Fibroblast of skin of left biceps (primary cell): ENCODE measurements around the gene DHRS7B.
"Not testable (repeated sequence)": the region's sequence is repeated elsewhere in the genome, so short reads cannot be mapped to it uniquely, and the experiment has no call there.

Experiments used
- DNase-seq, 2 experiments: peaks; one replicate each; pipeline ENCODE4 v3.0.0-alpha.2; 2013; ENCODE audit warnings: low read depth in 2 of 2

The DHRS7B gene, protein sequence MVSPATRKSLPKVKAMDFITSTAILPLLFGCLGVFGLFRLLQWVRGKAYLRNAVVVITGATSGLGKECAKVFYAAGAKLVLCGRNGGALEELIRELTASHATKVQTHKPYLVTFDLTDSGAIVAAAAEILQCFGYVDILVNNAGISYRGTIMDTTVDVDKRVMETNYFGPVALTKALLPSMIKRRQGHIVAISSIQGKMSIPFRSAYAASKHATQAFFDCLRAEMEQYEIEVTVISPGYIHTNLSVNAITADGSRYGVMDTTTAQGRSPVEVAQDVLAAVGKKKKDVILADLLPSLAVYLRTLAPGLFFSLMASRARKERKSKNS

DNA sequence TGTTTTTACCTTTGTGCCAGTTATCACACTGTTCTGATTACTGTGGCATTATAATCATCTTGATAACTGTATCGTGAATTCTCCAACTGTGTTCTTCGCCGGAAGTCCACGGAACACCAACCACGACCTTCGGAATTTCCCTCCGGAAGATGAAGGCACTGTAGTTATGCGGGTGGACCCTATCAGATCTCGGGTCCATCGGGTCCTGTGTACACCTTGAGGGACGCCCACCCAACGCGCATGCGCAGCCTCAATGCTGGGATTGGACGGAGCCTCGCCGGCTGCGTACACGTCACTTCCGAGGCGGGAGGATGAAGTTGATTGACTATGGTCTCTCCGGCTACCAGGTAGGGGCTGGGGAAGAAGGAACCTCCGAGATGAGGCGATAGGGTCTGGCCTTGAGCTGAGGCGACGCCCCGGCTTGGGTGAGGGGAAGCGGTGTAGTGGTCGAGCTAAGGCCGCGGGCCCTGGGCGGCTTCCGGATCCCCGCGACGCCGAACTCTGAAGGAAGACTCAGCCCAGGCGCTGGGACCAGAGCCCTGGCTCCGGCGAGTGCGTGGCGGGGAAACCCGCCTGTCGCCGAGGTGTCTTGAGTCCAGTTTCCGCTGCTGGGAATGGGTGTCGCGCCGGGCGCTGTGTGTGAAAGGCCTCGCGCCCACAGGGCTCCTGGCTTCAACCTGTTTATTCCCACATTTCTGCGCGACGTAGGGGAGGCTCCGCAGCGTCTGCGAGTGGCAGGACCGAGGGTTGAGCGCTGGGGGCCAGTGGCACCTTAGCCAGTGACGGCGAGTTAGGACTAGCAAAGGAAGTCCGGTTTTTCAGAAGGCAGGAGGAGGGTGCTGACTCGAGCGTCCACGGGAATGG is at the start of gene DHRS7B:
DHRS7B (plus strand) TSS at position 320 of the 864 bp plus-strand sequence; CDS start at position 328, 8 bp downstream.
- peak; percentile 59 to 65 for DNase-seq

DNA sequence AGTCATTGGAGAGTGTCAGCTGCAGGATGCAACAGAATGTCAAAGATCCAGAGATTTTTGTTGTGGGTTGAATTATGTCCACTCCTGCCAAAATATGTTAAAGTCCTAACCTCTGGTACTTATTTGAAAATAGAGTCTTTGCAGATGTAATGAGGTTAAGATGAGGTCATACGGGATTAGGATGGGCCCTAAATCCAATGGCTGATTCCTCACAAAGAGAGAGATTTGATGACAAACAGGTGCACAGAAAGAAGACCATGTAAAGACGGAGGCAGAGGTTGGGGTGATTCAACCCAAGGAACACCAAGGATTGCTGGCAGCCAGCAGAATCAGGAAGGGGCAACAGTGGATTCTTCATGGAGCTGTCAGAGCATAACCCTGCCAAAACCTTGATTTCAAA is 49.5 kb upstream of the DHRS7B start:
- no peak for DNase-seq

DNA sequence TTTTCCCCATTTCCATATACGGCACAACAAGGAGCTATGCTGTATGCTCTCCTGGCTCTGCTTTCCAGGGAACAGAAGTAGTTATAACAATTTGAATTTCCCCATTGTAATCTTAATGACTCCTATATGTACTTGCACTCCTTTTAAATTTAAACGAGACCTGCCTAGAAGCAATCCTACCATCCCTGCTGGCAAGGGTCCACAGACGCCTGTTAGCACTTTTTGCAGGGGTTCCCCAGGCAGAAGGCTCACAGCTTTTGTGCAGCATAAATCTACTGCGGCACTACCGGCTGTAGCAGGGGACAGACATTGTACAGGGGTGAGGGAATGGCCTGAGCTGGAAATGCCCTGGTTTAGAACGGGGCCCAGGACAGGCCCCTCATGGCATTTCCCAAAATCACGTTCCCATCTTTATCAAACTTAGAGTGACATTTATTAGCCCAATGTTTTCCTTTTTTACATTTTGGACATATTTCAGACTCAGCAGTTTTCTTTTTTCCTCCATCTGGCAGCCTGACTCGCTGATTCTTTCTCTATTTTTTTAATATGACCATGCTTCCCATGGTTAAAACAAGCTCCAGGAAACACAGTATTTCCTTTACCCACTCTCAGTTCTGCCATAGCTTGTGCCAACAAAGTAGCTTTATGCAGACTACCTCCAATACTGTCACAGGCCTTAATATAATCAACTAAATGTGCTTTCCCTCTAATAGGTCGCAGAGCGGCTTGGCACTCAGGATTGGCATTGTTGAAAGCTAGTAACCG is 48.6 kb upstream of the DHRS7B start:
- DNase-seq: no peak

DNA sequence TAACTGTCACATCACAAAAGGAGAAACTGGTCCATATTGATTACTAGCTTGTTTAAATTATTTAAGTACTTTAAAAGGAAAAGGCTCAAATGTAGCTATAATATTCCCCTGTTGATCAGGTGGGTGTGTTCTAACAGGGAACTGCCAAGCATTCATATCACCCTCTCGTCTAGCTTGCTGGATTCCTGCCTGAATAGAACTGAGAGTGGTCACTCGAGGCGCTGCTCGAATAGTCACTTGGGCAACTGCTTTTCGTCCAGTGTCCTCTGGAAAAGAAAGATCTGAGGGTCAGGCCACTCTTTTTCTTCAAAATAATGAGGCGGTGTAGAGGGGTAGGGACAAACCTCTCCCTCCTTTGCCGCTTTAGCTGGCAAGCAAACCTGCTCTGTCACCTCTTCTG is 47.6 kb upstream of the DHRS7B start:
- no peak for DNase-seq

DNA sequence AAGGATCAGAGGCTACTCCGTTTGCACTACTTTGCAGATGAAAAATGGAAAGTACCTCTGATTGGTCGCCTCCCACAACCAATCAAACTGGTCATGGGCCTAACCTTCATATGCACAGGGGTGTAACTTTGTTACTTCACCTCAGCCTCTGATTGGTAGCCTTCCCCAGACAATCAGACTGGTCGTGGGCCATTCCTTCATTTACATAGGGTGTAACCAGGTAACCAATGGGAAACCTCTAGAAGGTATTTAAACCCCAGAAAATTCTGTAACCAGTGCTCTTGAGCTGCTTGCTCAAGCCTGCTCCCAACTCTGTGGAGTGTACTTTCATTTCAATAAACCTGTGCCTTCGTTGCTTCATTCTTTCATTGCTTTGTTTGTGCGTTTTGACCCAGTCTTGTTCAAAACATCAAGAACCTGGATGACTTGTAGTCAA is 44.7 kb upstream of the DHRS7B start:
- no peak for DNase-seq

DNA sequence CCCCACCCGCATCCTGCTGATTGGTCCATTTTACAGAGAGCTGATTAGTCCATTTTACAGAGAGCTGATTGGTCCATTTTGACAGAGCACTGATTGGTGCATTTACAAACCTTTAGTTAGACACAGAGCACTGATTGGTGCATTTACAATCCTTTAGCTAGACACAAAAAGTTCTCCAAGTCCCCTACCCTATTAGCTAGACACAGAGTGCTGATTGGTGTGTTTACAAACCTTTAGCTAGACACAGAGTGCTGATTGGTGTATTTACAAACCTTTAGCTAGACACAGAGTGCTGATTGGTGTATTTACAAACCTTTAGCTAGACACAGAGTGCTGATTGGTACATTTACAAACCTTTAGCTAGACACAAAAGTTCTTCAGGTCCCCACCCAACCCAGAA is 41.5 kb upstream of the DHRS7B start:
- DNase-seq: not testable (repeated sequence)

DNA sequence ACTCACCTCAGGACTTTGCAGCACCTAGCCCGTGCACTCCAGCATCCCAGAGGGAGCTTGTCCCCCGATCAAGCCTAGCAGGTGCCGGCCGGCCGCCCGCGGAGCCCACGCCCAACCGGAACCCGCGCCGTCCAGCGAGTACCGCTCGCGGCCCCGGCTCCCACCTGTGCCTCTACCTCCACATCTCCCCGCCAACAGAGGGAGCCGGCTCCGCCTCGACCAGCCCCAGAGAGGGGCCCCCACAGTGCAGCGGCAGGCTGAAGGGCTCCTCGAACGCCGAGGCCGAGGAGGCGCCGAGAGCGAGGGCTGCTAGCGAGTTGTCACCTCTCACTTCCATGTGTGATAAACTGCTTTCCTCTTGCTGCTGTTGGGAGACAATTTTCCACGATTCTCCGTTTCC is 41.1 kb upstream of the DHRS7B start:
- DNase-seq: no peak

DNA sequence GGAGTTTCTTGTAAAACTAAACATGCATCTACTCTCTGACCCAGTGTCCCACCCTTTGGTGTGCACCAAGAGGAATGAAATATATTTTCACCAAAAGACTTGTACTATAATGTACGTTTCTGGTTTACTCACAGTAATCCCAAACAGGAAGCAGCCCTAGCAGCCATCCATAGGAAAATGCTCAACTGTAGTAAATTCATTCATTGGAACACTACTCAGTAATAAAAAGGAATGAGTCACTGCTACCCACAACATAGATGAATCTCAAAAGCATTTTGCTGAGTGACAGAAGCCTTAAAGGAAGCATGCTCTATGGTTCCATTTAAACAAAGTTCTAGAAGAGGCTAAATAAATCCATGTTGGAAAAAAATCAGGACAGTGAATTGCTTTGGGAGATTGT is 37.6 kb upstream of the DHRS7B start:
- DNase-seq: no peak

DNA sequence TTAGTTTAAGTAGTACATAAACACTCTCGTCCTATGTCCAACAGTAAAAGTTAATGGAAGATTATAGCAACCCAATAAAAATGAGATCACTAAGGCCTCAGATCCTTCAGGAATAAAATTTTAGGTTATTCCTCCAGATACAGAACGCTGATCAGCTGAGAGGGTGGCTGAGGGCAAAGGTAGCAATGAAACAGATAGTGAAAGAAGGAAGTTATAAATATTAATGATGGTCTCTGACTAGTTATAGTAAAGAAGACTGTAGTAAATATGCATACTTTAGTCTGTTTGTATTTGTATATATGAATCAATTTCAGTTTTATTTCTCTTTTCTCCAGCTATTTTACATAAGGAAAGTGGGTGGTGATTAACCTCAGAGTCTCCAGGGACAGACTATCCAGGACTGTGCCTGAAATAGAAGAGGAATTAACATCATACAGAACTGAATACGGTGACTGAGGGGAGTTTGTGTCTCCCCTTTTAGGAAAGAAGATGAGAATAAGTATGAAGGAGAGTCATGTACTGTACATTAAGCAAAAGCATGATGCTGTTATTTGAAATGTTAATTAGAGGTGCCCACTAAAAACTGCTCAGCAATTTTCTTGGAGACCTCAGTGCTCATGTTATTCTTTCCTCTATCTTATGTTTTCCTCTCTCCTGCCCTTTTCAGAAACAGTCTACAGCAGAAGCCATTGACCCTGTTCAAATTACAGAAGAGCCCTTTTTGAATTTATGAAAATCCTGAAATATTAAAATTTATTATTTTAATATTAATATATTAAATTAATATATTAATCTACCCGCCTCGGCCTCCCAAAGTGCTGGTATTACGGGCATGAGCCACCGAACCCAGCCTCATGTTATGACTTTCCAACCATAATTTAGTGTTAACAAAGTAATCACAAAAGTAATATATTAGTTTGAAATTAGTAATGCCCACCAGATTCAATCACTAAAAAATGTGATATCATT is 36.5 kb upstream of the DHRS7B start:
- no peak for DNase-seq

DNA sequence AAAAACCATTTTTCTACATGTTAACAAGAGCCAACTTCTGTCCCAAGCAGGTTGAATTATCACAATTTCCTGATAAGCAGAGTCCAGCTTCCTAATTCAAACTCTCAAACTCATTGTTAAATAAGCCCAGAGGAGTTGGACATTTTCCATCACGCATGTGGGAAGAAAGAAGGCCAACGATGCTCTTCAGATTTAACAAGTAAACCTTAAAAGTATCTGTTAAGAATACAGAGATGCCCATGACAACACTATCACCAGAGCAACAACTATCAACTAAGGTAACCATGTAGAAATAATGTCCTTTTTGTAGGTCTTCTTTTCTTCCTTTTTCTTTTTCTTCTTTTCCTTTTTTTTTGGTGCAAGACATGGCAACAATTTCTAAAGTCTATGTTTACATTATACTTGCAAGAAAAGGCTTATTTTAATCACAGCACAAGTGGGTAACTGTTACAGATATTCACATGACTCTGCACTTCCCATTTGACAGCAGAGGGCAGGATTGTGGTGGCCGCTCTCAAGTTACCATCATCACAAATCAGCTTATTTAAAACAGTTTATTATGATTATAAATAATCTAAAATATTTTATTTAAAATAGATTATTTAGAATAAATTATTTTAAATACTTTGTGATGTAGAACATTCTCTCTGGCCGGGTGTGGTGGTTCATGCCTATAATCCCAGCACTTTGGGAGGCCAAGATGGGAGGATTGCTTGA is 35.7 kb upstream of the DHRS7B start:
- DNase-seq: no peak

DNA sequence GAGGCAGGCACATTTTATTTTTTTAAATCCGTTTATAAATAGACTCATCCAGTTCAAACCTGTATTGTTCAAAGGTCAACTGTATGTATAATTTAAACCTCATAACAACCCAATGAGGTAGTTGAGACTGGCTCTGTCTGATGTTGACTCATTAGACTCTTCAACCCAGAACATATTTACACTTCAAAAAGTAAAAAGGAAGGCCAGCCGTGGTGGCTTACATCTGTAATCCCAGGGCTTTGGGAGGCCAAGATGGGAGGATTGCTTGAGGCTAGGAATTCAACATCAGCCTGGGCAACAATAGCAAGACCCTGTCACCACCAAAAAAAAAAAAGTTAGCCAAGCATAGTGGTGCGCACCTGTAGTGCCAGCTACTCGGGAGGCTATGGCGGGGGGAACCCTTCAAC is 32.5 kb upstream of the DHRS7B start:
- DNase-seq: no peak

DNA sequence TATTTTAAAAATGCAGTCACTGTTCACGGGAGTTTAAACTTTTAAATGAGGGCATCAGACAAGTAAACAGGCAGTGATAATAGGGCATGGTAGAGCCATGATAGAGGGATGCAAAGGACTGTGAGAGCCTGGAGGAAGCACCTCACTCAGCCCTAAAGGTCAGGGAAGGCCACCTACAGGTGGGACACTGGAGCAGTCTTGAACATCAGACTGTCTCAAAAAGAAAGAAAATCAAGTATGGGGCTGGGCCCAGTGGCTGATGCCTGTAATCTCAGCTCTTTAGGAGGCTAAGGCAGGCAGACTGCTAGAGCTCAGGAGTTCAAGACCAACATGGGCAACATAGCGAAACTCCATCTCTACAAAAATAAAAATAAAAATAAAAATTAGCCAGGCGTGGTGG is 31.0 kb upstream of the DHRS7B start:
- no peak for DNase-seq

DNA sequence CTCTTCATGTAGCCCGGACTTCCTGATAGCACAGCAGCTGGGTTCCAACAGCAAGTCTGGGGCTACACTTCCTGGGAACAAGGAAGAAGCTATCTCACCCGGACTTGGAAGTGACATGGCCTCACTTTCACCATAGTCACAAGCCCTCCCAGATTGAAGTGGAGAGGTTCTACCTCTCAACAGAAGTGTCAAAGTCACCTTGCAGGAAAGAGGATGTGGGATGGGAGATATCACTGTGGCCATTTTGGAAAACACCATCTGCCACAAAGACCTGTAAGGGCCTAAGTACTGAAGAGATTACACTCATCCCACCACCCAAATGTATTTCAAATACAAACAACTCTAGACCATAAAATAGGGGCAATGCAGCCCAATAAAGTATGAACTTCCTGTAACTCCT is 29.9 kb upstream of the DHRS7B start:
- no peak for DNase-seq

DNA sequence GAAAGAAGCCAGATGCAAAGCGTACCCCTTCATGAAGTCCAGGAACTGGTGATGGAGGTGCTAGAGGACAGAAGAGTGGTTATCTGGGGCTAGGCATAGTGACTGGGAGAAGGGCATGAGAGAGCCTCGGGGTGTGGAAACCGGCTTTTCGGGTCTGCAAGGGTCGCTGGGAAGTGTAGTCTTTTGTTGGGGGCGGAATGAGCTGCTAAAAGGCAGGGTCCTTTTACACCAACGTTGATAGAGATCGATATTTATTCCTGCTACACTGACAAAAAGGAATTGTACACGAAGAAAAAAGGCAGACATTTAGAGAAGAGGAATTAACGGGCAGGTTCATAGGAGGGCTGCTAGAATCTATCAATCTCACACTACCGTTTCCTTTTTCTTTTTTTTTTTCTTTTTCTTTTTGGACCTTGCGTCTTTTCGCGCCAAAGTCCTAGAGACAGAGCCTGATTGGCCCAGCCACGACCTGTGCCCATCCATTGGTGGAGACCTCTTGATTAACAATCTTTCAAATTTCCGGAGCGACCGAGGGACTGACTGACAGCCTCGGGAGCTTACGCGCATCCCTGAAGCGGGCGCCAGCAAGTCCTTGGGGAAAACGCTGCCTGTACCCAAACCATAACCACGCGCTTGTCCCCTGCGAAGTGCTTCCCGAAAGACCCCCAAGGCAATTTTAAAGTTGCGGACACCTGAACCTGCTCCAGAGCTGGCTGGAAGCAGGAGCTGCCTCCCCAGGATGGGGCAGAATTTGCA is 27.7 kb upstream of the DHRS7B start:
- DNase-seq: no peak

DNA sequence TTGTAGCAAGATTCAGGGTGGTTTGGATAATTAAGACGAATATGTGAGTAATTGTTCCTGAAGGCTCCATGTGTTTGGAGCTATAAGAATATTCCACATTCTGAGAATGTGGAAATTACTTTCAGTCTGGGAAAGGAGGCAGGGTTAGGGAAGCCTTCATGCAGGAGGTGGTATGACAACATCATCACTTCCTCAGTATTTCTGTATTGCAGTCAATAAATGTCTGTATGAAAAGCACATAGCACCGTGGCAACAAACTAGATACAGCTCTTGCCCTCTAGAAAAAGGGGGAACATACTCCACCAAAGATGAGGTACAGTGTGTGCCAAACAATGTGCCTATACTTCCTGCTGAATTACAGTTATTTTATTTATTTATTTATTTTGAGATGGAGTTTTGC is 26.1 kb upstream of the DHRS7B start:
- no peak for DNase-seq

DNA sequence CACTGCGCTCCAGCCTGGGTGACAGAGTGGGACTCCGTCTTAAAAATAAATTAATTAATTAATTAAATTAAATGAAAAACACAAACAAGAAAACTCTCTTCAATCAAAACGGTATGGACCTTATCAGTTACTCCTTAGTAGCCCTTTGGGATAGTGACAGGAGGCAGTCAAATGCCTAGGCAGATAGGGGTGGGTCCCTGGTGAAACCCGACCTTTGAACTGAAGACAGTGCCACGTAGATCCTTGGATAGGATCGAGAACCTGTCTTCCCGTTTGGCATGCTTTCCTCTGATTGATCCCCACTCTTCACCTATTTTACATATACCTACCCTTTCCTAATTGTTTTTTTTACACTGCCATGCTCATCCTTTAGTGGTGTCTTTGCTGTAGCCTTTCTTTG is 22.2 kb upstream of the DHRS7B start:
- no peak for DNase-seq

DNA sequence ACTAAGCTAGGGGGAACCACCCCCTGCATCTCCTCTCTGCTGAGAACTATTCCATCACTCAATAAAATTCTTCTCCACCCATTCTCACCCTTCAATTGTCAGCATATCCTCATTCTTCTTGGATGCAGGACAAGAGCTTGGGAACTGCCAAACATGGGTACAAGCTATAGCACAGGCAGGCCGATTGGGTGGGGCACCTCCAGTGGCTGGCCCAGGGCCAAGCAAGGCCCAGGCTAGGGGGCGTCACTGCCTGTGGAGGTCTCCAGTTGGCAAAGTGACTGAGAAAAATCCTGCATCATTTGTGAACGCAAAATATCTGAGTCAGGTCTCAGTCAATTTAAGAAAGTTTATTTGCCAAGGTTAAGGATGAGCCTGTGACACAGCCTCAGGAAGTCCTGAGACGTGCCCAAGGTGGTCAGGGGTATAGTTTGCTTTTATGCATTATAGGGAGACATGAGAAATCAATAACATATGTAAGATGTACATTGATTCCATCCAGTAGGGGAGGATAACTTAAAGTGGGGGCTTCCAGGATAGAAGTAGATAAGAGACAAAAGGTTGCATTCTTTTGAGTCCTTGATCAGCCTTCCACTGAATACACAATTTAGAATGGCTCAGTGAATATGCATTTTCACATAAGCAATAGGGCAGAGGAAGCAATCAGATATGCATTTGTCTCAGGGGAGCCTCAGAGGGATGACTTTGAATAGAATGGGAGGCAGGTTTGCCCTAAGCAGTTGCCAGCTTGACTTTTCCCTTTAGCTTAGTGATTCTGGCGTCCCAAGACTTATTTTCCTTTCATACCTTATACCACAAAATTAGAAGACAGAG is 21.5 kb upstream of the DHRS7B start:
- DNase-seq: no peak

DNA sequence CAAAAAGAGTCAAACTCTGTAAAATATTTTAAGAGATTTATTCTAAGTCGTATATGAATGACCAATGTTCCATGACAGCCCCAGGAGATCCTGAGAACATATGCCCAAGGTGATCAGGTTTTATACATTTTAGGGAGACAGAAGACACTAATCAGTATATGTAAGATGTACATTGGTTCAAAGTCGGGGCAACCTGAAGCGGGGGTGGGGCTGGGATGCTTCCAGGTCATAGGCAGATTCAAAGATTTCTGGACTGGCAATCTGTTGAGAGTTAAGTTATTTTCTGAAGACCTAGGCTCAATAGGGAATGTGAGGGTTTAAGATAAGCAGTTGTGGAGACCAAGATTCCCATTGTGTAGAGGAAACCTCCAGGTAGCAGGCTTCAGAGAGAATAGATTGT is 20.4 kb upstream of the DHRS7B start:
- no peak for DNase-seq
